Body of pancreas (tissue), 4 donors: ENCODE results near the gene SEZ6L2.

Experiments
- POLR2A ChIP-seq, 3 donors: fragments of 450-650 bp; IDR thresholded peaks; one replicate each; pipeline ENCODE4 v1.6.1; 2016; ENCODE audit warnings: antibody characterized with exemption in 3 of 3, mild to moderate bottlenecking in 2 of 3
- TF ChIP-seq, protein P1 (sequence below), 7 experiments: fragments of 450-650 bp in 4 of 7; fragments of 200-600 bp in 3 of 7; sonication (generic) in 3 of 7; IDR thresholded peaks; one replicate each; pipeline ENCODE4 v1.5.1; 2016 to 2019; ENCODE audit warnings: antibody characterized with exemption in 7 of 7

DNA sequence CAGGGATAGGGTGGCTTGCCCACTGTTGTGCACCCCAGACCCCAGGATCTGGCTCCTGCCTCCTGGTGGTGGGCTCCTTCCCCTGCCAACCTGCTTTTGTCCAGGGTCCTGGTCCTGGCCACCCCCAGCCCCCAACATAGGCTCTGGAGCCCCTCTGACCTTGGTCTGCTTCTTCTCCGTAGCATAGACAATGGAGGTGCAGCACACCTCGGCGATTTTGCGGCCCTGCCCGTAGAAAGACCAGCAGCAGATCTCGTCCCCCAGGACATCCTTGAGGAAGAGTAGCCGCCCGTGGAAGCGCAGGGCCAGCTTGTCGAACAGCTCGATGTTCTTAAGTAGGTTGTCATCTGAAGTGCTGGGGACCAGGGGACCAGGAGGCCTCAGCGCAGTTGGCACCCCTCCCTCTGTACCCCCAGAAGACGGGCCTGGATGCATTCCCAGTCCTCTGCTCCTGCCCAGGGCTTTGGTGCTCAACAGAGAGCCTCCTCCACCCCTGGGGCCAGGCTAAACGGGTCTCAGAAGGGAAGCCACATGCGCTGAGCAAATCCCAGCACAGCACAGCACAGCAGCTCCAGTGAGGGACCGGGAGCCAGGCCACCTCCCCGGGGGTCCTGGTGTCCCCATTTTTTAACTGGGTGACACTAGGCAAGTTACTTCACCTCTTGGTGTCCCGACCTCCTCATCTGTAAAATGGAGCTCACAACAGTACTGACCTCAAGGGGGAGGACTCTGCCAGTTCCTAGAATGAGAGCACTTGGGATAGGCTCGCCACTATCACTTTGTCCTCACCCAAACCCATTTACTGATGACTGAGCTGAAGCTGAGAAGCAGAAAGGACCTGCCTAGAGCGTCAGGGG is 11.7 kb upstream of the SEZ6L2 start:
- TF ChIP-seq, protein P1, sequence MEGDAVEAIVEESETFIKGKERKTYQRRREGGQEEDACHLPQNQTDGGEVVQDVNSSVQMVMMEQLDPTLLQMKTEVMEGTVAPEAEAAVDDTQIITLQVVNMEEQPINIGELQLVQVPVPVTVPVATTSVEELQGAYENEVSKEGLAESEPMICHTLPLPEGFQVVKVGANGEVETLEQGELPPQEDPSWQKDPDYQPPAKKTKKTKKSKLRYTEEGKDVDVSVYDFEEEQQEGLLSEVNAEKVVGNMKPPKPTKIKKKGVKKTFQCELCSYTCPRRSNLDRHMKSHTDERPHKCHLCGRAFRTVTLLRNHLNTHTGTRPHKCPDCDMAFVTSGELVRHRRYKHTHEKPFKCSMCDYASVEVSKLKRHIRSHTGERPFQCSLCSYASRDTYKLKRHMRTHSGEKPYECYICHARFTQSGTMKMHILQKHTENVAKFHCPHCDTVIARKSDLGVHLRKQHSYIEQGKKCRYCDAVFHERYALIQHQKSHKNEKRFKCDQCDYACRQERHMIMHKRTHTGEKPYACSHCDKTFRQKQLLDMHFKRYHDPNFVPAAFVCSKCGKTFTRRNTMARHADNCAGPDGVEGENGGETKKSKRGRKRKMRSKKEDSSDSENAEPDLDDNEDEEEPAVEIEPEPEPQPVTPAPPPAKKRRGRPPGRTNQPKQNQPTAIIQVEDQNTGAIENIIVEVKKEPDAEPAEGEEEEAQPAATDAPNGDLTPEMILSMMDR (IDR thresholded peaks at IDR 0.05): no peak
- TF ChIP-seq POLR2A (IDR thresholded peaks at IDR 0.05): no peak
